HG02798 (cell line): ENCODE results near the gene SYT2.
"Not testable (repeated sequence)": the region's sequence is repeated elsewhere in the genome, so short reads cannot be mapped to it uniquely, and the experiment has no call there.

Experiments used
- ATAC-seq: cut with Tn5 transposase; IDR thresholded peaks from one replicate; pipeline ENCODE4 v1.9.1; 2021; ENCODE audit warnings: mild to moderate bottlenecking; ENCODE audit not compliant: unreplicated experiment, poor library complexity

Gene SYT2

GRCh38 chr1:202579806-202580205 is 130.4 kb downstream of the SYT2 start:
- no peak for ATAC-seq

GRCh38 chr1:202578565-202578964 is 131.7 kb downstream of the SYT2 start:
- ATAC-seq: no peak

DNA sequence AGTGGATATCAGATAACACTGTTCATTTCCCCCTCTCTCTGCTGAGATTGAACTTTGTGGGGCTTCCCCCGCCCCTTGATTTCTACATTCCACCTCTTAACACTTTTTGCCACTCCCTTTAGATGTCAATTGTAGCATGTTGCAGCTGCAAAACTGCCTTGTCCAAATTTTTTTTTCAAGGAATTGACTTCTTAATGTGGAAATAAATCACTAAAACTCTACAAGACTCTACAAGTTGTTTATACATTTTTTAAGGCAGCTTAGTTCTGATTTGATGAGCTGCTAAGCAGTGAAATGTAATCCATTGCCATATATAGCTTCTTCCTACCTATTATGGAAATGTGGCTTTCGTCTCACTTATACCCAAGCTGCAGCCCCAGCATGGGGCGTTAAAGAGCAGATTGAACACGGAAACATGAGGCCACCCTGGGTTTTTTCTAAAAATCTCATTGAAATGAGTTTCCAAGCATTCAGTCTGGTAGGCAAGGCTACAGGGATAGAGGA is 132.2 kb downstream of the SYT2 start:
- no peak for ATAC-seq

- no peak for ATAC-seq
These were observed 132.9 kb downstream of the SYT2 start for GRCh38 chr1:202577381-202577780.

DNA sequence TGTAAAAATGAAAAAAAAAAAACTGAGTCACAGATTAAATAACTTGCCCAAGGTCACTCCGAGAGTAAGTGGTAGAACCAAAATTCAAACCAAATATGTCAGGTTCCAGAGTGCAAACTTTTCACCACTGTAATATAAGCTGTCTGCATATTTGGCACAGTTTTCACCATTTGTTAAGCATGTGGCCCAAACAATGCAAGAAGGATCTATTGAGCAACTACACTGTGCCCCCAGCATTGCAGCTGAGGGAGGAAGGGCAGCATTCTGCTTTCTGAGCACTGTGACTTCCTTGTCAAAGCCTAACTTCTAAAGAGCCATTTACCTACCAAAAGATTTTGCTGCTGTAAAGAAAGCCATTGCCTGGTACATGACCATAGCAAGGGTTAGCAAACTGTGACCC is 133.4 kb downstream of the SYT2 start:
- ATAC-seq: no peak

GRCh38 chr1:202575918-202576653 is 134.2 kb downstream of the SYT2 start:
- no peak for ATAC-seq

- no peak for ATAC-seq
These were observed 137.4 kb downstream of the SYT2 start for GRCh38 chr1:202572867-202573266.

- ATAC-seq: no peak
These were observed 138.4 kb downstream of the SYT2 start for GRCh38 chr1:202571719-202572339.

- no peak for ATAC-seq
These were observed 140.6 kb downstream of the SYT2 start for GRCh38 chr1:202569393-202570322.

DNA sequence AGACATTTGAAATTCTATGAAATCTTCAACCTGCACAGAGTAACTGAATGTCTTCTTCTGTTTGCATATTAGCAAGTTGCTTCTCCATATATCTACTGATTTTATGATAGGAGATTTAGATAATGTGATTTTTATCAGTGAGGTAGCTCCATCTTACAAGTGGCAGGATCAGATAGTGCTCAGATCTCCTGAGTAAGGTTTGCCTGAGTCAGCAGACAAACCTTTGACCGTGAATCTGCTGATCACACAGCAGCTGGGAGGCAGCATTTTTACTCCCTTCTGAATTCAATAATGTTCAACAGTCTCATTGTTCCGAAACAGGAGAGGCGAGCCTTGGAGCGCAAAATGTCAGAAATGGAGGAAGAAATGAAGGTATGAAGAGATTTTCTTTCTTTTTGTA is 141.4 kb downstream of the SYT2 start:
- no peak for ATAC-seq

DNA sequence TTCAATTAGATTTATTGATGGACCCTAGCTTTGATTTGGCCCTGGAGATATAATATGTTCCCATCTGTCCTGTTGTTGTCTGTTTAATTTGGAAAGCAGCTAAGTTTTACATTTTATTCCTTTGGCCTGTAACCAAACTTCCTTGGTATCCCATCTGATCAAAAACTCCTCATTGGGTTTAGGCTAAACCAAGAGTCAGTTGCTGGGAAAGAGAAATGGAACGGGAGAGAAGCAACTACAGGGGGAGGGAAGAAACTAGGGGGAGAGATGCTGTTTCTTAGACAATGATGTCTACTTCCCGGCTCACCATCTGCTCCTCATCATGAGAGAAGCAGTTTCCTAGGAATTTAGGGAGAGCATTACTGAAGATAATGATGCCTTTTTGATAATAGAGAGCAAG is 141.8 kb downstream of the SYT2 start:
- ATAC-seq: no peak

DNA sequence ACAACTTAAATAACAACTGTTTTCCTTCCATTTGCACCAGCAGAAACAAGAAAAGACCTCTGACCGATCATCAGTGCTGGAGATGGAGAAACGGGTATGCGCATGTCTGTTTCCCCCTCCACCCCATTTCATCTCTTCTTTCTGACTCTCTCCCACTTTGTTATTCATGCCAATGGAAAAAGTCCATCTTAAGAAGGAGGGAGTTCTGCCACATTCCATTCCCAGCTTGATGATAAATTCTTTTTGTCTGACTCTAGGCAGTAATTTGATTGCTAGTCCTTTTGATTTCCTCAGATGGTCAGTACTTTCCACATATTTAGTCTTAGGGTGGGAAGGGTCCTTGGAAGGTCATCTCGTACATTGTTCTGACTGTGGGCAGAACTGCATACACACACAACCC is 142.5 kb downstream of the SYT2 start:
- ATAC-seq: no peak

DNA sequence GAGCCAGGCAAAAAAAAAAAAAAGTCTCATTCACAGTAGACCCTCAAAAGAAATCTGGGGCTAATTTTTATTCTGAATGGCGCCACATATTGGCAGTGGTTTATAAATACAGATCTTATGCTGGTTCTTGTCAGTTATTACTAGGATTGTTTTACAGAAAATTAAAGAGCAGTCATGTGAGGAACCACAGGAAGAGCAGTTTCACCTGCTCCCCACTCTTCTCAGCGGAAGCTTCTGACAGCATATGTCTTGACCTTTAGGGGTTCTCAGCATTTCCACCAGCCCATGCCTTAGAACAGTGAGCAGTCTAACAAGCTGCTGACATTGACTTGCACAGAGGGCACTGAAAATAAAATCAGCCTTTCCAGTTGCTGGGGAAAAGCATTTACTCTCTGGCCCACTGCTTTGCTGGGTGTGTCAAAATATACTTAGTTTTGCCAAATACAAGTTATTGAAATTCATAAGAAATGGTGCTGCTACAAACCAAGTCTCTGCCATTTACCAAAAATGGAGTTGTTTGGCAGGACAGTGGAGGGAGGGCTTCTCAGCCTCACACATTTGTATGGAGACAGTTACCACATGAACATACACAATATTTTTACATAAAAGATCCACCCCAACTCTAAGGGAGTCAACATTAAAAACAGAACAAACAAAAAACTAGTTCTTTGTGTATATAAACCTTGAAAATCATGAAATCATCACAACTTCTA is 144.2 kb downstream of the SYT2 start:
- peak; percentile 76 for ATAC-seq

DNA sequence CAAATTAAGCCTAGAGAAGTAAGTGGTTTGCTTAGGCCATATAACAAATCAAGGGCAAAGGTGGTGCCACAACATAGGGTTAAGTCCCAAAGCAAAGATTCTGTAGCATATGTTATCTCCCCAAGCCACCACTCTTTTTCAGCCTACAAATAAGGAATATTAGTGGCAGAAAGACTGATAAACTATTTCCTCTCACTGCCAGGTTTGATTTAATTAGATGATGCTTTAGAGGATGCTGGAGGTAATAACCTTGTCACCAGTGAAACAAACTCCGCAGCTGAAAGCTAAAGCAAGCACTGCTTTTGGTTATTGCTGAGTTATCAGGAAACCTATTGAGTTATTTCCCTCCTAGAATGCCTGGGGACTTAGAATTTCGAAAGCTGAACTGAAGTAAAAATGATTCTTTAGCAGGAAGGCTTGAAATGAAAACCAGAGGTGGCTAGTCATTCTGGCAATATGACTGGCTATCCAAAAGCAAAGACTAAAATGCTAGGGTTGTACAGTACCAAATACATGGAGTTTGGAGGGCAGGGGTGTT is 145.2 kb downstream of the SYT2 start:
- no peak for ATAC-seq

DNA sequence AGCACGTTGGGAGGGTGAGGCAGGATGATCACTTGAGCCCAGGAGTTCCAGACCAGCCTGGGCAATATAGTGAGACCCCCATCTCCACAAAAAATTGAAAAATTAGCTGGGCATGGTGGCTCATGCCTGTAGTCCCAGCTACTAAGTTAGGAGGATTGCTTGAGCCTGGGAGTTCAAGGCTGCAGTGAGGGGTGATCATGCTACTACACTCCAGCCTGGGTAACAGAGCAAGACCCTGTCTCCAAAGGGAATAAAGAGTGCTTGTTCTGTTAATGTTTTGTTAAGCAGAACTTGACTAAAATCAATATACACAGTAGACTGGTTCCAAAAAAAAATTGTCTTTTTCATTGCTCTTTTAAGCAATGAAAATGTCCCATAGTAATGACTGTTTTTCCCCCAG is 146.4 kb downstream of the SYT2 start:
- no peak for ATAC-seq

DNA sequence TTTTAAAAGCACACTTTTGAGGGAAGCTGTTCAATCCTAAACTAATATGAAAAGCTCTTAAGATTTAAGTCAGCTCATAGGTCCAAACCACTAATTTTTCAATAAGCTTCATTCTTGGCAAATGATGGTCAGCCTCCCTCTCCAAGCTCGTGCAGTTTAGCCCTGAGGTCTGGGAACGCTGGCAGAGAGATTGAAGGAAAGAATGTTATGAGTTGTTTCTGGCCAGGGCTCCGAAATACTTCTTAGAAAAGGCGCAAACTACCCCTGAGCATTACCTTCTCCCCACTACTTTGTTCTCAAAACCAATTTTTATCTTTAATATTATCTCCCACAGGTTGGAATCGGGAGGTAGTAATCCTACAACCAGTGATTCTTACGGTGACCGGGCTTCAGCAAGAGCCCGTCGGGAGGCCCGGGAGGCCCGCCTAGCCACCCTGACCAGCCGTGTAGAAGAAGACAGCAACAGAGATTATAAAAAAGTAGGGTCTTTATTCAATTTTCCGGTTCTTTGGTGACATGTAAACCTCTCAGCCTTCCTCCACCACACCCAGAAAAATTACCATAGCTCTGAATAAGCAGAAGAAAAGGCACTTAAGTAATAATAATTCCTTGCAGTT is 147.7 kb downstream of the SYT2 start:
- ATAC-seq: no peak

DNA sequence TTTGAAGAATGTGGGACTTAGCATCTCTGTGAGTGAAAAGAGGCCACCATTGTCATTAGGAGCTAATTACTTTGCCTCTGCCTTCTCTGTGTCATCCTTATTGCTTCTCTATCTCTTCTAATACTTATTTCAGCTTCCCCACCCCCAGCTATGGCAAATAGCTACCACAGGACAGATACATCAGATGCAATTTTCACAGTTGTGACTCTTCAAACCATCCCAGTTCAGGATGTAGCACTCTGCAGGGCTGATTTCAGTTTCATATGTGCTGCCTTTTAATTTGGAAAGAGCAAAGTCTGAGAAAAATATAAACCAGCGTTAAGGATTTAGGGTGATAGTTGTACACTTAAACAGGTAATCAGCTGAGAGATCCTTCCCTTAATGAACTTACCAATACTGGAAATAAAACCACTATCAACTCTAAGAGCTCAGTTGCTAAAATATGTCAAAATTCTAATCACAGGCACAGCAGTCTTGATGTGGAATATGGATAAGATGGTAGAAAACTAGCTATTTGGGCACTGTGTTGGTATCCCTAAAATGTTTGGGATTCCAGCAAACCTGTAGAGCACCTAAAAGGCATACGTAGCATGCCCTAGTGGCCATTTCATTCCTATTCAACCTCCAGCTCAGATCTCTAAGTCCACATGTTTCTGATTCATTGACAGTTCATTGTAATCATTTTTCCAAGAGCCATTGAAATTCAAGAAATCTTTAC is 148.4 kb downstream of the SYT2 start:
- ATAC-seq: no peak

DNA sequence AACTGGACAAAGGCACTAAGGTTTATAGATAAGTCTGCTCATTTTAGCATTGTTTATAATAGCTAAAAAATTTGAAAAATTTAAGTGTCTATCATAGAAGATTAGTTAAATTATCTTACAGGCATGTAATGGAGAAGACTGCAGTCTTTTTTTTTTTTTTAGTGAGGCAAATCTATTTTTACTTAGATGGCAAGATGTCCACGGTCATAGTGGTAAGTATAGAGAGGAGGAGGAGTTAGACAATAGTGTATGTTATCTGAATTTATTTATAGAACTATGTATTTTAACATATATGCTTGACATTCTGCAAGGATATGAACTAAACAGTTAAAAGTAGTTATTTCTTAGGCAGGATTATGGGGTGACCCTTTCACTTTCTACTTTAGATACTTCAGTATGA is 149.0 kb downstream of the SYT2 start:
- no peak for ATAC-seq

DNA sequence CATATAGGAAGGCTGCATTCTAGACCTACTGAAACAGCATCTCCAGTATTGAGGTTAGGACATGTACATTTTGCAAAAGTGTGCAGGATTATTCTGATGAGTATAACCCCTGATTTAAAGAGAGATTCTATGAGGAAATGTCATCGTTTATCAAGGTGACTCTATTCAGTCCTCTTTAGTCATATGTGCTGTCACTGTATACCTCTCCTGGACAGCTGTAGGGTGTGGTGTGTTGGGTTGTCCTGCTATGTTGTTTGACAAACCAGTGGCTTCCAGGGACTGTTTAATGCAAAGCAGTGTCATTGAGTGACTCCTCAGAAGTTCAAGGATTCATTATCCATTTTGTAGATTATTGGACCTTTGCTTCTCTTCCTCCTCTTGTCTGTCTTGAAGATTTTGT is 152.6 kb downstream of the SYT2 start:
- ATAC-seq: not testable (repeated sequence)
